IMR-90 (cell line): ENCODE measurements around the gene SCYL3. TPM values are rescaled to one million over a fixed set of nuclear protein-coding genes. Genes with fewer than 3 reads are reported as not detected.
"Not testable (repeated sequence)": the region's sequence is repeated elsewhere in the genome, so short reads cannot be mapped to it uniquely, and the experiment has no call there.

ENCODE experiments used
- ATAC-seq: fragments of 200-7000 bp; cut with Tn5 transposase; 2 replicates; pipeline ENCODE4 v1.9.1; 2020; ENCODE audit warnings: low read depth, mild to moderate bottlenecking, moderate library complexity
- BruUV-seq: library from RNA; stranded (reverse); fragments of 400-500 nt; replicated peaks from 2 replicates; lab custom pipeline; 2021; lab: Mats Ljungman, UMichigan
- CTCF ChIA-PET: fragments of 300-600 bp; formaldehyde crosslinking; extraction: SDS; loops from one replicate; lab custom pipeline; 2021; ENCODE audit warnings: antibody characterized with exemption; lab: Yijun Ruan, JAX
- POLR2A ChIA-PET: fragments of 300-600 bp; sonication (Branson Sonifier 250); formaldehyde crosslinking; loops from one replicate; lab custom pipeline; 2022; ENCODE audit warnings: antibody characterized with exemption; ENCODE audit not compliant: unreplicated experiment; lab: Charles Lee
- DNase-seq: peaks from one replicate; pipeline ENCODE4 v3.0.0; 2013
- H2AFZ ChIP-seq: replicated peaks from 2 replicates; pipeline ENCODE3; 2013; ENCODE audit warnings: low read length, mild to moderate bottlenecking; ENCODE audit not compliant: poor library complexity
- H2AK5ac ChIP-seq: 2 replicates; pipeline ENCODE4 v1.6.1; 2013; ENCODE audit warnings: low read depth, low read length, inconsistent platforms
- H2AK9ac ChIP-seq: replicated peaks from 2 replicates; pipeline ENCODE3; 2013; ENCODE audit warnings: mild to moderate bottlenecking, low read depth, low read length, moderate library complexity; ENCODE audit not compliant: poor library complexity
- H2BK120ac ChIP-seq: 2 replicates; pipeline ENCODE4 v1.6.1; 2013; ENCODE audit warnings: low read depth, low read length, inconsistent platforms
- H2BK15ac ChIP-seq: 3 replicates; pipeline ENCODE4 v1.6.1; 2013; ENCODE audit warnings: low read depth, low read length, inconsistent platforms
- H2BK20ac ChIP-seq: 2 replicates; pipeline ENCODE4 v1.6.1; 2013; ENCODE audit warnings: low read depth, mild to moderate bottlenecking, inconsistent platforms, low read length, moderate library complexity
- H2BK5ac ChIP-seq: 2 replicates; pipeline ENCODE4 v1.6.1; 2013; ENCODE audit warnings: mild to moderate bottlenecking, low read depth, low read length, inconsistent platforms; ENCODE audit not compliant: poor library complexity, severe bottlenecking
- H3K14ac ChIP-seq: replicated peaks from 2 replicates; pipeline ENCODE4 v1.6.1; 2013; ENCODE audit warnings: low read depth, low read length, inconsistent platforms
- H3K18ac ChIP-seq: 2 replicates; pipeline ENCODE4 v1.6.1; 2013; ENCODE audit warnings: low read depth, low read length, control low read depth
- H3K23ac ChIP-seq: 2 replicates; pipeline ENCODE4 v1.6.1; 2013; ENCODE audit warnings: low read depth, low read length, inconsistent platforms
- H3K27ac ChIP-seq: 2 replicates; pipeline ENCODE4 v1.5.1; 2013; ENCODE audit warnings: mild to moderate bottlenecking, control low read depth, low read length; ENCODE audit not compliant: insufficient read depth
- H3K27me3 ChIP-seq: 2 replicates; pipeline ENCODE4 v1.6.1; 2013; ENCODE audit warnings: low read length; ENCODE audit not compliant: control insufficient read depth, insufficient read depth
- H3K36me3 ChIP-seq: 2 replicates; pipeline ENCODE4 v1.6.1; 2013; ENCODE audit warnings: low read length, mixed read lengths; ENCODE audit not compliant: control insufficient read depth, insufficient read depth
- H3K4ac ChIP-seq: 2 replicates; pipeline ENCODE4 v1.6.1; 2013; ENCODE audit warnings: low read depth, low read length, inconsistent platforms
- H3K4me1 ChIP-seq: 2 replicates; pipeline ENCODE4 v1.6.1; 2013; ENCODE audit warnings: low read length, mixed read lengths; ENCODE audit not compliant: control insufficient read depth, insufficient read depth
- H3K4me2 ChIP-seq: 2 replicates; pipeline ENCODE4 v1.6.1; 2013; ENCODE audit warnings: low read depth, mild to moderate bottlenecking, control low read depth, low read length, moderate library complexity
- H3K4me3 ChIP-seq: 2 replicates; pipeline ENCODE4 v1.5.1; 2013; ENCODE audit warnings: low read depth, mild to moderate bottlenecking, control low read depth, low read length, moderate library complexity; ENCODE audit not compliant: insufficient read depth
- H3K56ac ChIP-seq: 2 replicates; pipeline ENCODE4 v1.6.1; 2013; ENCODE audit warnings: low read length, inconsistent platforms; ENCODE audit not compliant: insufficient read depth; ENCODE audit errors: extremely low read depth
- H3K79me1 ChIP-seq, 2 experiments: 2 replicates each; pipeline ENCODE4 v1.6.1; 2013; ENCODE audit warnings: low read length in 2 of 2, inconsistent platforms in 1 of 2, low read depth in 1 of 2
- H3K9ac ChIP-seq: 2 replicates; pipeline ENCODE4 v1.6.1; 2013; ENCODE audit warnings: low read depth, low read length, control low read depth
- H3K9me1 ChIP-seq: 2 replicates; pipeline ENCODE4 v1.6.1; 2013; ENCODE audit warnings: low read length, inconsistent platforms; ENCODE audit not compliant: insufficient read depth
- H3K9me3 ChIP-seq: 2 replicates; pipeline ENCODE4 v1.6.1; 2013; ENCODE audit warnings: low read length; ENCODE audit not compliant: control insufficient read depth, insufficient read depth
- H4K20me1 ChIP-seq: 2 replicates; pipeline ENCODE4 v1.6.1; 2013; ENCODE audit warnings: low read length, inconsistent platforms; ENCODE audit not compliant: insufficient read depth
- H4K5ac ChIP-seq: 2 replicates; pipeline ENCODE4 v1.6.1; 2013; ENCODE audit warnings: mild to moderate bottlenecking, low read depth, low read length, control low read depth
- H4K8ac ChIP-seq, 2 experiments: 2 replicates each; pipeline ENCODE4 v1.6.1; 2013; ENCODE audit warnings: low read depth in 2 of 2, low read length in 2 of 2, control low read depth in 1 of 2, inconsistent platforms in 1 of 2
- H4K91ac ChIP-seq: 2 replicates; pipeline ENCODE4 v1.6.1; 2013; ENCODE audit warnings: low read depth, low read length, inconsistent platforms; ENCODE audit not compliant: insufficient read depth
- WGBS, 2 experiments: methylation state at CpG; one replicate each; pipeline versions ENCODE4 v1.1.5 to v1.1.7; 2013; ENCODE audit warnings: missing lambda C conversion rate in 2 of 2; ENCODE audit not compliant: insufficient read length in 1 of 2; ENCODE audit errors: extremely low coverage in 2 of 2; 5-methylcytosine and 5-hydroxymethylcytosine counted together
- dilution Hi-C: fragments of 300-500 bp; cut with HindIII; formaldehyde crosslinking; loops from one replicate; pipeline ENCODE4 v1.14.3; 2018; ENCODE audit warnings: low sequenced_read_pairs; ENCODE audit not compliant: unreplicated experiment
- in situ Hi-C: fragments of 300-500 bp; cut with MboI; formaldehyde crosslinking; loops from 3 replicates; pipeline ENCODE4 v1.14.3; 2019; ENCODE audit warnings: low sequenced_read_pairs, inconsistent platforms, mixed read lengths
- intact Hi-C: fragments of 100-400 bp; cut with micrococcal nuclease; formaldehyde crosslinking; loops from 2 replicates; pipeline ENCODE4 v1.10.0; 2022
- polyA plus RNA-seq, 3 experiments: library from polyadenylated mRNA; depleted of rRNA; stranded (reverse); fragments of >200 nt; gene quantifications; 2 replicates each; pipeline ENCODE4 v1.2.3, GENCODE V29; 2012; ENCODE audit warnings: low replicate concordance in 1 of 3
- total RNA-seq: library from RNA; depleted of rRNA; stranded (reverse); fragments of >200 nt; gene quantifications from 2 replicates; pipeline ENCODE4 v1.2.3, GENCODE V29; 2012

SCYL3 gene
- total and polyA plus RNA-seq, 2 of the 4 experiments (the other 2 are of a cell fraction) = 3.9 to 8.4 TPM

DNA sequence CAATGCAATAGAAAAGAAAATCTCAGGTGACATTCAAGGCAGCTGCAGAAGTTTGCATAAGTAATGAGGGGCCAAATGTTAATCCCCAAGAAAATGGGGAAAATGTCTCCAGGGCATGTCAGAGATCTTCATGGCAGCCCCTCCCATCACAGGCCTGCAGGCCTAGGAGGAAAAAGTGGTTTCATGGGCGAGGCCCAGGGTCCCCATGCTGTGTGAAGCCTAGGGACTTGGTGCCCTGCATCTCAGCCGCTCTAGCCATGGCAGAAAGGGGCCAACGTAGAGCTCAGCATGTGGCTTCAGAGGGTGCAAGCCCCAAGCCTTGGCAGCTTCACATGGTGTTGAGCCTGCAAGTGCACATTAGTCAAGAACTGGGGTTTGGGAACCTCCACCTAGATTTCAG, 21.7 kb downstream of the SCYL3 start:
- H3K27ac ChIP-seq, H4K91ac ChIP-seq, H3K4me2 ChIP-seq, H3K4me3 ChIP-seq, CTCF ChIA-PET, H3K4me1 ChIP-seq, in situ Hi-C loops, BruUV-seq, DNase-seq, H3K18ac ChIP-seq, H4K20me1 ChIP-seq, H2BK15ac ChIP-seq, H2BK20ac ChIP-seq, H3K14ac ChIP-seq, H2BK5ac ChIP-seq, H4K5ac ChIP-seq, H3K9me1 ChIP-seq, H2AK5ac ChIP-seq, H3K79me1 ChIP-seq, H3K4ac ChIP-seq, H3K9ac ChIP-seq, H2AK9ac ChIP-seq, ATAC-seq, dilution Hi-C loops, POLR2A ChIA-PET, H4K8ac ChIP-seq, H3K27me3 ChIP-seq, H3K56ac ChIP-seq, intact Hi-C loops, H3K23ac ChIP-seq, H3K9me3 ChIP-seq, H2BK120ac ChIP-seq, H2AFZ ChIP-seq: not testable (repeated sequence)
- WGBS, 2 experiments = no CpG with 5 or more reads among the region's 3 CpGs
- peaks cover 35% of the 10 kb centered on the region for H3K36me3 ChIP-seq
